ENCODE measurements around the gene POLA1. TPM values are rescaled to one million over a fixed set of nuclear protein-coding genes. Genes with fewer than 3 reads are reported as not detected.

The POLA1 gene
- total RNA-seq, 1 donor from 2014 or later = 13.2 TPM

DNA sequence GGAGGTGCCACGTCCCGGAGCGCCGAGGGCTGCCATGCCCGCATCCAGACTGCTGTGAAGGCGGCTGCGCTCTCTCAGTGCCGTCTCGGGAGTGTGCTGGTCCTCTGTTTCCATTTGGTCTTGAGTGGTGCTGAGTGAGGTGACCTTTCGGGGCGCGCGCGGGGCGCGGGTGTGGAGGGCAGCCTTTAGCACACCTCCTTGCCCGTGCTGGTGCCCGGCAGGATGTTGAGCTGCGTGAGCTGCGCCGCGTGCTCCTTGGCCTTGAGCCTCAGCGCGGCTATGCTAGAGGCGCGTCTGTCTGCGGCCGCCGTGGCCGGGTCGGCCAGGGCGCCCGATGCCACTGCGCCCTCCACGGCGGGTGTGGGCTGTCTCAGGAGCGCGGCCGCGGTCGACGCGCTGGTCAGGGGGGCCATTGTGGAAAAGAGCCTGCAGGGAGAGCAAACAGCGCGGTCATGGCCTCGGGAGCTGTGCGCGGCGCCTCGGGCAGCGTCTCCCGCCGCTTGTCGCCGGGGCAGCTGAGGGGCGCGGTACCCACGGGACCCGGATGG lies 310.8 kb downstream of the POLA1 start:
- peak; percentile 12 for DNase-seq
- Mint-ChIP-seq H3K36me3 (ENCODE audit: unreplicated experiment) (no peaks in the 10 kb centered on the region), H3K27me3 (ENCODE audit: unreplicated experiment) (peaks cover 21% of the 10 kb centered on the region), H3K9me3 (ENCODE audit: unreplicated experiment) (peaks cover 8% of the 10 kb centered on the region), H3K4me1 (ENCODE audit: low read depth, unreplicated experiment) (peaks cover 6% of the 10 kb centered on the region), H3K27ac (ENCODE audit: unreplicated experiment) (no peak overlapping the region), H3K4me3 (ENCODE audit: unreplicated experiment) (no peak overlapping the region)
- TF ChIP-seq, protein P1, sequence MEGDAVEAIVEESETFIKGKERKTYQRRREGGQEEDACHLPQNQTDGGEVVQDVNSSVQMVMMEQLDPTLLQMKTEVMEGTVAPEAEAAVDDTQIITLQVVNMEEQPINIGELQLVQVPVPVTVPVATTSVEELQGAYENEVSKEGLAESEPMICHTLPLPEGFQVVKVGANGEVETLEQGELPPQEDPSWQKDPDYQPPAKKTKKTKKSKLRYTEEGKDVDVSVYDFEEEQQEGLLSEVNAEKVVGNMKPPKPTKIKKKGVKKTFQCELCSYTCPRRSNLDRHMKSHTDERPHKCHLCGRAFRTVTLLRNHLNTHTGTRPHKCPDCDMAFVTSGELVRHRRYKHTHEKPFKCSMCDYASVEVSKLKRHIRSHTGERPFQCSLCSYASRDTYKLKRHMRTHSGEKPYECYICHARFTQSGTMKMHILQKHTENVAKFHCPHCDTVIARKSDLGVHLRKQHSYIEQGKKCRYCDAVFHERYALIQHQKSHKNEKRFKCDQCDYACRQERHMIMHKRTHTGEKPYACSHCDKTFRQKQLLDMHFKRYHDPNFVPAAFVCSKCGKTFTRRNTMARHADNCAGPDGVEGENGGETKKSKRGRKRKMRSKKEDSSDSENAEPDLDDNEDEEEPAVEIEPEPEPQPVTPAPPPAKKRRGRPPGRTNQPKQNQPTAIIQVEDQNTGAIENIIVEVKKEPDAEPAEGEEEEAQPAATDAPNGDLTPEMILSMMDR (IDR thresholded peaks at IDR 0.05; ENCODE audit: partially characterized antibody, unreplicated experiment) = no peak

DNA sequence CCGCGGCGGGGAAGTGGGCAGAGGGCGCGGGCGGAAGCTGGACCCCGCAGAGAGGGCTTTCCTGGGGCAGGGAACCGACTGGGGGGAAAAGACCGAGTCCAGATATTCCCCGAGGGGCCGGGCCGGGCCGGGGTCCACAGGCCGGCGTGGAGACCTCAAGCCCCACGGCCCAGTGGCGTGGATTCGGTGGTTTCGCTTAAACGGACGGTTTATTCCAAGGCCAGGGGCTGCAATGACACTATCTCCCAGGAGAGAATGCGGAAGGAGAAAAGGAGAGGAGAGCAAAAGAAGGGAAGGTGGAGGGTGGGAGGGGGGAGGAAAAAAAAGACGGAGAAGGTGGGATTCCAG lies 311.3 kb downstream of the POLA1 start:
- H3K4me1 Mint-ChIP-seq (ENCODE audit: low read depth, unreplicated experiment) = peaks cover 6% of the 10 kb centered on the region
- no peaks in the 10 kb centered on the region for H3K36me3 Mint-ChIP-seq (ENCODE audit: unreplicated experiment)
- H3K27me3 Mint-ChIP-seq (ENCODE audit: unreplicated experiment) = peaks cover 21% of the 10 kb centered on the region
- no peak overlapping the region for H3K27ac Mint-ChIP-seq (ENCODE audit: unreplicated experiment)
- H3K4me3 Mint-ChIP-seq (ENCODE audit: unreplicated experiment) = no peak overlapping the region
- no peak for DNase-seq
- H3K9me3 Mint-ChIP-seq (ENCODE audit: unreplicated experiment) = peaks cover 8% of the 10 kb centered on the region
- TF ChIP-seq, protein P1 (IDR thresholded peaks at IDR 0.05; ENCODE audit: partially characterized antibody, unreplicated experiment) = no peak

GRCh38 chrX:25005382-25006185 lies 311.9 kb downstream of the POLA1 start:
- H3K9me3 Mint-ChIP-seq (ENCODE audit: unreplicated experiment) = peaks cover 8% of the 10 kb centered on the region
- peaks cover 6% of the 10 kb centered on the region for H3K4me1 Mint-ChIP-seq (ENCODE audit: low read depth, unreplicated experiment)
- no peak for DNase-seq
- H3K36me3 Mint-ChIP-seq (ENCODE audit: unreplicated experiment) = no peaks in the 10 kb centered on the region
- H3K27me3 Mint-ChIP-seq (ENCODE audit: unreplicated experiment) = peaks cover 22% of the 10 kb centered on the region
- no peak overlapping the region for H3K27ac Mint-ChIP-seq (ENCODE audit: unreplicated experiment)
- TF ChIP-seq, protein P1 (IDR thresholded peaks at IDR 0.05; ENCODE audit: partially characterized antibody, unreplicated experiment) = no peak
- H3K4me3 Mint-ChIP-seq (ENCODE audit: unreplicated experiment) = peak overlapping the region; percentile 75

GRCh38 chrX:25006586-25007058 lies 312.9 kb downstream of the POLA1 start:
- H3K27ac Mint-ChIP-seq (ENCODE audit: unreplicated experiment) = no peak overlapping the region
- H3K27me3 Mint-ChIP-seq (ENCODE audit: unreplicated experiment) = peaks cover 19% of the 10 kb centered on the region
- no peak overlapping the region for H3K4me3 Mint-ChIP-seq (ENCODE audit: unreplicated experiment)
- H3K9me3 Mint-ChIP-seq (ENCODE audit: unreplicated experiment) = peaks cover 8% of the 10 kb centered on the region
- no peak for DNase-seq
- TF ChIP-seq, protein P1 (IDR thresholded peaks at IDR 0.05; ENCODE audit: partially characterized antibody, unreplicated experiment) = no peak
- H3K4me1 Mint-ChIP-seq (ENCODE audit: low read depth, unreplicated experiment) = peaks cover 6% of the 10 kb centered on the region
- H3K36me3 Mint-ChIP-seq (ENCODE audit: unreplicated experiment) = no peaks in the 10 kb centered on the region
